IPS-11a (cell line): ENCODE measurements around the gene LRBA.
"Not testable (repeated sequence)": the region's sequence is repeated elsewhere in the genome, so short reads cannot be mapped to it uniquely, and the experiment has no call there.

Experiments
- H3K4me3 ChIP-seq: one replicate; pipeline ENCODE4 v1.5.1; 2013; ENCODE audit warnings: low read depth, low read length, control low read depth

LRBA gene

GRCh38 chr4:150573534-150573933 lies 441.6 kb downstream of the LRBA start:
- H3K4me3 ChIP-seq = no peak overlapping the region

GRCh38 chr4:150572704-150573504 lies 442.2 kb downstream of the LRBA start:
- no peak overlapping the region for H3K4me3 ChIP-seq

- H3K4me3 ChIP-seq = no peak overlapping the region
These were observed 444.2 kb downstream of the LRBA start for GRCh38 chr4:150570862-150571261.

- H3K4me3 ChIP-seq = no peak overlapping the region
These were observed 445.0 kb downstream of the LRBA start for GRCh38 chr4:150569998-150570535.

- no peak overlapping the region for H3K4me3 ChIP-seq
These were observed 445.6 kb downstream of the LRBA start for GRCh38 chr4:150569384-150569987.

GRCh38 chr4:150567070-150567469 lies 448.0 kb downstream of the LRBA start:
- no peak overlapping the region for H3K4me3 ChIP-seq

- not testable (repeated sequence) for H3K4me3 ChIP-seq
These were observed 450.1 kb downstream of the LRBA start for GRCh38 chr4:150564967-150565366.

- H3K4me3 ChIP-seq = no peak overlapping the region
These were observed 452.3 kb downstream of the LRBA start for GRCh38 chr4:150562751-150563150.

GRCh38 chr4:150562250-150562649 lies 452.8 kb downstream of the LRBA start:
- H3K4me3 ChIP-seq = no peak overlapping the region

- no peak overlapping the region for H3K4me3 ChIP-seq
These were observed 453.8 kb downstream of the LRBA start for GRCh38 chr4:150561143-150561737.

GRCh38 chr4:150557811-150558210 lies 457.3 kb downstream of the LRBA start:
- not testable (repeated sequence) for H3K4me3 ChIP-seq

GRCh38 chr4:150547154-150547838 lies 467.8 kb downstream of the LRBA start:
- no peak overlapping the region for H3K4me3 ChIP-seq

- no peak overlapping the region for H3K4me3 ChIP-seq
These were observed 468.8 kb downstream of the LRBA start for GRCh38 chr4:150546286-150546685.

- H3K4me3 ChIP-seq = no peak overlapping the region
These were observed 472.0 kb downstream of the LRBA start for GRCh38 chr4:150543042-150543441.

GRCh38 chr4:150541681-150542080 lies 473.4 kb downstream of the LRBA start:
- no peak overlapping the region for H3K4me3 ChIP-seq

- no peak overlapping the region for H3K4me3 ChIP-seq
These were observed 474.1 kb downstream of the LRBA start for GRCh38 chr4:150540959-150541360.

GRCh38 chr4:150540536-150540935 lies 474.5 kb downstream of the LRBA start:
- no peak overlapping the region for H3K4me3 ChIP-seq

GRCh38 chr4:150537911-150538310 lies 477.2 kb downstream of the LRBA start:
- not testable (repeated sequence) for H3K4me3 ChIP-seq

- no peak overlapping the region for H3K4me3 ChIP-seq
These were observed 480.3 kb downstream of the LRBA start for GRCh38 chr4:150534818-150535217.

GRCh38 chr4:150533673-150534072 lies 481.4 kb downstream of the LRBA start:
- no peak overlapping the region for H3K4me3 ChIP-seq

- H3K4me3 ChIP-seq = no peak overlapping the region
These were observed 489.7 kb downstream of the LRBA start for GRCh38 chr4:150525321-150525868.
